HG03432 (cell line): ENCODE measurements around the gene BIVM.

Source experiments
- ATAC-seq: cut with Tn5 transposase; IDR thresholded peaks from one replicate; pipeline ENCODE4 v1.9.1; 2021; ENCODE audit warnings: mild to moderate bottlenecking, moderate library complexity; ENCODE audit not compliant: unreplicated experiment

BIVM gene

DNA sequence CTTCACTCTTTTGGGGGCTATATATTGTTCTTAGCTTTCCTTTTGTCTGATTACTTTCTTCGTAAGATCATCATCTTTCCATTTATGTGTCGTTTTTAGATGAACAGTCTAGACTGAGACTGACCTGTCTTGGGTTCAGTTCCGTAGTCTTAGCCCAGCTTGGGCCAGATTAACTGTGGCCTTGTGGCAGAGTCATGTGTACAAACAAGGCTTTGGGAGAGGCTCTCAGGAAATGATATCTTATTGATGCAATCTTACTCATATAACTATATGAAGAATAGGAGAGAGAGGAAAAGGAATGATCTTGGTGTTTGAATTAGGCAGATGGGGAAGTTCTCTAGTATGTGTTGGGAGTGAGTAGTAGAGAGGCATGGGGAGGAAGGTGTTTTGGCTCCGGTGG, 40.1 kb downstream of the BIVM start:
- no peak for ATAC-seq

- ATAC-seq, result no peak
Measured at GRCh38 chr13:102839462-102839861, 40.5 kb downstream of the BIVM start.

GRCh38 chr13:102845289-102845629, 46.3 kb downstream of the BIVM start:
- ATAC-seq, result peak; percentile 25

- peak; percentile 86 for ATAC-seq
Measured at GRCh38 chr13:102845630-102846260, 46.8 kb downstream of the BIVM start, which contains the start of gene ERCC5. TSS of gene ERCC5 (plus strand) at chr13:102846032. CDS start at chr13:102846267, 235 bp downstream.

DNA sequence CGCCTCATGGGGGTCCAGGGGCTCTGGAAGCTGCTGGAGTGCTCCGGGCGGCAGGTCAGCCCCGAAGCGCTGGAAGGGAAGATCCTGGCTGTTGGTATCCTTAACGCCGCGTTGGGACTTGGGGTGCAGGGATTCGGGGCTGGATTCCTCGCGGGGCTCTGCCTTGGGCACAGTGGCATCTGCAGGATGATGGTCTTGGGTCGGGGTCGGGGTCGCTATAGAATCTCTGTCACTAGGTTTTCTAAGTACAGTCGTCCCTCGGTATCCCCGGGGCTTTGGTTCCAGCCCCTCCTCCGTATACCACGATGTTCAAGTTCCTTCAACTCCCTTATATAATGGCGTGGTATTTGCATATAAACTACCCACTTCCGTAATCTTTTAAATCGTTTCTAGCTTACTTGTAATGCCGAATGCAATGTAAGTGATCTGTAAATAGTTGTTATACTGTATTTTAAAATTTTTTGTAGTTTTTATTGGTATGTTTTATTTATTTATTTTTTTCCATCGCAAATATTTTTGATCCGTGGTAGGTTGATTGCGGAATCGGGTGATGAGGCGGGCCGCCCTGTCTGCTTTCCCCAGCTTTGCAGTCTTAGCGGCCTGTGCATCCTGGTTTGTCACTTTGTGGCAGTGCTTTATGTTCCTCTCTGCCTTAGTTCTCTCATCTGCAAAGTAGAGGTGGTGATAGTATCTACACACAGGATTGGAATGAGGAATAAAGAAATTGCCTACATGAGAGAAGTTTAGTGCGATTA, 47.5 kb downstream of the BIVM start:
- peak; percentile 36 for ATAC-seq

- peak; percentile 11 for ATAC-seq
Measured at GRCh38 chr13:102847272-102848234, 48.6 kb downstream of the BIVM start.

GRCh38 chr13:102848956-102849355, 50.0 kb downstream of the BIVM start:
- ATAC-seq, result no peak

GRCh38 chr13:102852556-102852955, 53.6 kb downstream of the BIVM start:
- no peak for ATAC-seq

- ATAC-seq, result peak; percentile 77
Measured at GRCh38 chr13:102854675-102855074, 55.8 kb downstream of the BIVM start.

- no peak for ATAC-seq
Measured at GRCh38 chr13:102856557-102856956, 57.6 kb downstream of the BIVM start.

GRCh38 chr13:102862624-102863210, 63.8 kb downstream of the BIVM start:
- no peak for ATAC-seq

GRCh38 chr13:102863590-102863989, 64.7 kb downstream of the BIVM start:
- no peak for ATAC-seq

DNA sequence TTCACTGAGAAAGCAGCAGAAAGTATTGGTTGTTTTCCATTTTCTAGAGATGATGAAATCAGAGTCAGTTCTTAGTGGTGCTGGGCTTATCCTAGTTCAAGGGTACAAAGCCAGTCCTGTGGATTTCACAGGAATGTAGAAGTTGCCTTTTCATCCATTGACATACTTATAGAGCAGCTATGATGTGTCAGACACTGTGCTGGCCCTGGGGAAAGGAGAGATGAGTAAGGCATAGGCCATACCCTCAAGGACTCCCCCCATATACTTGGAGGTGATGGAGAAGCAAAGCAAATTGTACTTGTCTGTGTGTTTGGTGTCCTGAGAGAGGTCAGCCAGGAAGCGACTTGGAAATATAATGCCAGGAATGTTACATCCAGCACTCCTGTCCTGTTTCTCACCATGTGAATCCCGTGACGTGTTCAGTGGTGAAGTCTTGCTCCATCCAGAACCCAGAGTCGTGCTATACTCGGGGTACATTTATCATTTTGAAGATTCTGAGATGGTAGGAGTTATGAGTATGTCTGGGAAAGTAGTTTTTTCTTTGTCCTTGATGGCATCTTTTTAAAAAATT, 69.5 kb downstream of the BIVM start:
- ATAC-seq, result no peak

DNA sequence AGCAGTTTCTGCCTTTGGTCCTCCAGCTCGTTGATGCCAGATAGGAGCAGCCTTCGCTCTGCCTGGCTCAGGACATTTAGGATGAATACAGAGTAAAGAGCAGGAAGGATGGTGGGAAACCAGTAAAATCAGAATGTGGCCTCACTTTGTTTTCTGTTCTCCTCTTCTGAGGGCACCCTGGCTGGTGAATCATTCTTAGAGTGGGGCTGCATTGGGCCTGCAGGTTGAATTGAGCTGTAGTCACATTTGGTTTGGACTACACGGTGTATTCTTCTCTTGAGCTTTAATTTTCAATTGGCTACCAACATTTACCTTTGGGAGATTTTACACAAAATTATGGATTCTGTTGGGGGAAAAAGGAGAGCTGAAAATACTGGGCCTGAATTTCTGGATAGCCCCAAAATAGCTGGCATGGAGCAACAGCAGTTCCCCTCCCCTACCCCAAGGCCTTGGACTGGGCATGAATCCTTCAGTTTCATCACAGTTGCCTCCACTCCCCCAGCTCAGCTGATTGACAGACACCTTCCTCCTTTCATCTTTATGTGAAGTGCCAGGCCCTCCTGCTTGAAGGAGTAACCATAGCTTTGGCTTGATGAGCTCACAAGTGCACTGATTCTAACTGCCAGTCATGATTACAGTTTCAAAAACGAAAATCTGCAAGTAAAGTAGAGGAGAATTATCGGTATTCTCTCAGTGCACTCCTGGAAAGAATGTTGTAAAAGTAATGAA, 71.2 kb downstream of the BIVM start:
- ATAC-seq, result peak; percentile 25

DNA sequence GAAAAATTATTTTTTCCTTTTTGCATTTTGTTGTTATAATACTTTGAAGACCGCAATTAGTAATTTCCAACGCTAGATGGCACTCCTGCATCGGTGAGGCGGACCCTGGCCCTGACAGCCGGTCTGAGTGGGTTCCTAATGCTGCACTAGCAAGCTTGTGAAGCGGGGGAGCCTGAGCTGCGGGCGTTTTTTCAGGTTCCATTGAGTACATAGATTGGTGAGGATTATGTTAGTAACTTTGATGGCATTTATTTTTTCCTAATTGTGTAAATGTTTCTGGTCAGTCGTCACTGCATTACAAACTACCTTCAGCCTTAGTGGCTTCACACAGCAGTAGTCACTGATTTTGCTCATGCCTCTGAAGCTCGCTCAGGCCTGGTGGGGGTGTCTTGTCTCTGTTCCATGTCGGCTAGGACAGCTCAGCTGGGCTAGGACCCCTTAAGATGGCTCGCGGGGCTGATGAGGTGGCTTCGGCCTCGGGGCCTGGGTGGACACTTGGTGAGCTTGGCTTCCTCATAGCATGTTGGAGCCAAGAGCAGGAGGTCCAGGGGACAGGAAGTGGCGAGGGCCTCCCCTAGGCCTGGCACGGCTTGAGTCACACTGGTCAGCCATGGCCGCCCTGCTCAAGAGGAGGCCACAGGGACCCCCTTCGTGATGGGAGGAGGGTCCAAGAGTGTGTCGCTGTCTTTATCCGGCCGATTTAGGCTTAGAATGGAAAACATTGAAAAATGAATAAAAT, 71.9 kb downstream of the BIVM start:
- ATAC-seq, result peak; percentile 82

DNA sequence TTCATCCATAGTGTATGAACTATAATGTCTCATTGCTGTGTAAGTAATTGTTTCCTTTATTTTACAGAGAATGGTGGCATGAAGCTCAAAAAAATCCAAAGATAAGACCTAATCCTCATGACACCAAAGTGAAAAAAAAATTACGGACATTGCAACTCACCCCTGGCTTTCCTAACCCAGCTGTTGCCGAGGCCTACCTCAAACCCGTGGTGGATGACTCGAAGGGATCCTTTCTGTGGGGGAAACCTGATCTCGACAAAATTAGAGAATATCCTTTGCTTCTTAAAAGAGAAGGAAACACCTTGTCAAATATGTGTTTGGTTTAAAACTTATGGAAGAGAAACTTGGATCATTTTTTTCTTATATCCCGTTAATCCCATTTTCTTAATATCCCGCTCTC, 73.2 kb downstream of the BIVM start:
- ATAC-seq, result no peak

DNA sequence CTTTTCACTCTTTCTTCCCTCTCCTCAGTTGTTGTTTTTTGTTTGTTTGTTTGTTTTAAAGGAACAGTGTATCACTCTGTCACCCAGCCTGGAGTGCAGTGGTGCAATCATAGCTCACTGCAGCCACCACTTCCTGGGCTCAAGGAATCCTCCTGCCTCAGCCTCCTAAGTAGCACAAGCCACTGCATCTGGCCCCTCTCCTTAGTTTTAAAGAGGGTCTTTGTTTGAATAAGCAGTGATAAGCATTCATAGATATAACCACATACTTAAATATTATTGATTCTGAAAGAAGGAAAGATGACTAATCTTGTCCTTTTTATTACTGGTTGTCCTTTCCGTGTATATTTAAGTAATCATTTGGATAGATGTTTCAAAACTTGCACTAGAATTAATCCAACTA, 73.6 kb downstream of the BIVM start:
- ATAC-seq, result no peak

- ATAC-seq, result peak; percentile 55
Measured at GRCh38 chr13:102873653-102874052, 74.7 kb downstream of the BIVM start.

DNA sequence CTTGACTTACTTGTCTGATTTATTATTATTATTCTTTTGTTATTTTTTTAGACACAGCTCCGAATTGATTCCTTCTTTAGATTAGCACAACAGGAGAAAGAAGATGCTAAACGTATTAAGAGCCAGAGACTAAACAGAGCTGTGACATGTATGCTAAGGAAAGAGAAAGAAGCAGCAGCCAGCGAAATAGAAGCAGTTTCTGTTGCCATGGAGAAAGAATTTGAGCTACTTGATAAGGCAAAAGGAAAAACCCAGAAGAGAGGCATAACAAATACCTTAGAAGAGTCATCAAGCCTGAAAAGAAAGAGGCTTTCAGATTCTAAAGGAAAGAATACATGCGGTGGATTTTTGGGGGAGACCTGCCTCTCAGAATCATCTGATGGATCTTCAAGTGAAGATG, 76.3 kb downstream of the BIVM start:
- no peak for ATAC-seq
